Activated CD4-positive, alpha-beta T cell treated with anti-CD3 and anti-CD28 coated beads, Interleukin-2, amount 50 U/mL, for 24 hours (primary cell): Measurements from ENCODE around the gene TOMM22.

Experiments
- DNase-seq, 2 donors: peaks; one replicate each; pipeline ENCODE4 v3.0.0-alpha.2; 2020; ENCODE audit warnings: low read depth in 1 of 2, low spot score in 1 of 2

The TOMM22 gene

GRCh38 chr22:38696606-38697424 lies 15.1 kb downstream of the TOMM22 start:
- DNase-seq = peak in 1 of 2 donors; percentile 46

GRCh38 chr22:38697425-38698089 lies 15.8 kb downstream of the TOMM22 start:
- no peak for DNase-seq

GRCh38 chr22:38698407-38699094 lies 16.8 kb downstream of the TOMM22 start:
- no peak for DNase-seq

GRCh38 chr22:38699143-38699542 lies 17.4 kb downstream of the TOMM22 start:
- no peak for DNase-seq

GRCh38 chr22:38699784-38700183 lies 18.0 kb downstream of the TOMM22 start:
- DNase-seq = no peak

- DNase-seq = peak in 1 of 2 donors; percentile 7
Observed at GRCh38 chr22:38700270-38700788, 18.6 kb downstream of the TOMM22 start.

- peak; percentile 95 to 98 for DNase-seq
Observed at GRCh38 chr22:38700789-38701628, 19.3 kb downstream of the TOMM22 start, which contains the start of gene JOSD1. Gene JOSD1 (minus strand): TSS chr22:38700943. CDS start chr22:38699987, 956 bp downstream.

- no peak for DNase-seq
Observed at GRCh38 chr22:38704654-38705234, 23.0 kb downstream of the TOMM22 start.

GRCh38 chr22:38705235-38706100 lies 23.7 kb downstream of the TOMM22 start, which contains the start of gene GTPBP1:
Gene GTPBP1 (plus strand): TSS chr22:38705944. CDS start chr22:38705956, 12 bp downstream.
- DNase-seq = peak; percentile 86 to 99

- DNase-seq = peak; percentile 20 to 23
Observed at GRCh38 chr22:38706101-38706900, 24.5 kb downstream of the TOMM22 start.

- no peak for DNase-seq
Observed at GRCh38 chr22:38706901-38707195, 25.1 kb downstream of the TOMM22 start.

GRCh38 chr22:38707346-38707745 lies 25.6 kb downstream of the TOMM22 start:
- no peak for DNase-seq

- no peak for DNase-seq
Observed at GRCh38 chr22:38707984-38708383, 26.2 kb downstream of the TOMM22 start.

GRCh38 chr22:38709306-38709705 lies 27.5 kb downstream of the TOMM22 start:
- DNase-seq = no peak

- DNase-seq = no peak
Observed at GRCh38 chr22:38710351-38710750, 28.6 kb downstream of the TOMM22 start.

GRCh38 chr22:38710866-38711265 lies 29.1 kb downstream of the TOMM22 start:
- no peak for DNase-seq

- DNase-seq = no peak
Observed at GRCh38 chr22:38712486-38713207, 30.9 kb downstream of the TOMM22 start.

GRCh38 chr22:38713921-38714320 lies 32.2 kb downstream of the TOMM22 start:
- DNase-seq = no peak
